NCI-H187 treated with DMSO at 0.1 percent for 48 hours (cell line): ENCODE results near the gene TENM4.
"Not testable (repeated sequence)": the region's sequence is repeated elsewhere in the genome, so short reads cannot be mapped to it uniquely, and the experiment has no call there.

Experiments used
- DNase-seq: peaks from one replicate; lab custom pipeline; 2025; lab: John Stamatoyannopoulos, UW

The TENM4 gene

DNA sequence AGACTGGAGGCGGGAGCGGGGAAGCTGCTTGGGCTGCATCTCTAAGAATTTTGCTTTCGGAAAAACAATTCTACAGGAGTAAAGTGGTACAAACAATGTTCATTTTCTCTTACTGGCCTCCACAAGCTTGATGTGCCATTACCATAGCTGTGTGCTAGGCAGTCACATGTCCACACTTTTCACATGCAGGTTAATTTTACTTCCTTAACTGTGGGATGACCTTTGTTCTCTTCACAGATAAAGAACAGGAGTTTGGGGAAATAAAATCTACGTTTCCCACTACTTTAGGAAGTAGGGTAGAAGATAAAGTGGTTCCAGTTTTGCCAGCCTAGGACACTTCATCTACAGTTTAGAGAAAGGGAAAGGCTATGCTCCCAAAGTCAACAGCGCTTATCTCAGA lies 539.0 kb downstream of the TENM4 start:
- no peak for DNase-seq

GRCh38 chr11:78898266-78898775 lies 542.5 kb downstream of the TENM4 start:
- DNase-seq = no peak

DNA sequence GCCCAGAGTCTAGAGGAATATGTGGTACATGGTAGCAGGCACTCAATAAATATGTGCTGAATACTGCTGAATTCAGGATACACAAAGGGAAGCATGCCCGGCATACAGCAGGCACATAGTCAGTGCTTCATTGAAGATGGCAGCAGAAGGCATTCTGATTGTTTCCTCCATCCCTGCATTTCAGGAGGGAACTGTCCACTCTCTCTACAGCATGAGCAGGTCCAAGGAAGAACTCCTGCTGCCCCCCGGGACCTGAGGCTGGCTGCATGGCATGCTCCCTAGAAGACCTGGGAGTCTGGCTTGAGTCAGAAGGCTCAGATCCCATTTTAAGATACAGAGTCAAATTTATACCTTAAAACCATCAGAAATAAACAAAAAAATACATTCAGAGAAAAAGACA lies 546.8 kb downstream of the TENM4 start:
- no peak for DNase-seq

- DNase-seq = no peak
These were observed 551.1 kb downstream of the TENM4 start for GRCh38 chr11:78889698-78890097.

DNA sequence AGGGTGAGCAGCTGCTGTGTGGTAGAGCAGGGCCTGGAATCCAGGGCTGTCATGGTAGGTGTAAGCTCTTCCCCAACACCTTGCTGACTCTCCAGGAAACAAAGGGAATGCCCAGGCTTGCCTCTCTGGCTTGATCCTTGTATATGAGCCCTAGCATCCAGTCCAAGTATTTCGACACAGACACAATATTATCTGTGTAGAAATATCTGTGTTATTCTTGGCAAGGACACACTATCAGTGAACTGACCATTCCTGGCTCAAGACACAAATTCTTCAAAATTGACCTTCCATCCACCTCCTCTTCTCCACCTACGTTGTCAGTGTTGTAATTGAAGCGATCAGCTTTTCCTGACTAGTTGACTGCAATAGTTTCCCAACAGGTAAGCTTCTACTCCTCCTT lies 554.2 kb downstream of the TENM4 start:
- no peak for DNase-seq

- DNase-seq = no peak
These were observed 556.1 kb downstream of the TENM4 start for GRCh38 chr11:78884761-78885160.

GRCh38 chr11:78883506-78883905 lies 557.3 kb downstream of the TENM4 start:
- DNase-seq = no peak

GRCh38 chr11:78879094-78879980 lies 561.5 kb downstream of the TENM4 start:
- DNase-seq = not testable (repeated sequence)

DNA sequence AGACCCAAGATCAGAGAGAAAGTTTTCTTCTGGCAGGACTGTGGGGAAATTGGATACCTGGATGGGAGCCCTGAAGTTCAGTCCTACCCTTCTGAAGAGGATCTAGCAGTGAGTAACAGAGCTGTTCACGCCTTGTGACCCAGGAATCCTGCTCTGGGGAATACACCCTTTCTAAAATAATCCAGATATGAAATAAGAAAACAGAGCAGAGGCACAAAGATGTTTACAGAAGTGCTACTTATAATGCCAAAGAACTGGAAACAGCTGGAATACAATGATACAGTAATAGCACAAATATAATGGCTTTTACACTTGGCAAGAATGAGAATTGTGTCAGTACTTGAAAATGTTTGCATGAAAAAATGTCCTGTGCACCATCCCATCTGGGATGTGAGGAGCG lies 562.2 kb downstream of the TENM4 start:
- no peak for DNase-seq

DNA sequence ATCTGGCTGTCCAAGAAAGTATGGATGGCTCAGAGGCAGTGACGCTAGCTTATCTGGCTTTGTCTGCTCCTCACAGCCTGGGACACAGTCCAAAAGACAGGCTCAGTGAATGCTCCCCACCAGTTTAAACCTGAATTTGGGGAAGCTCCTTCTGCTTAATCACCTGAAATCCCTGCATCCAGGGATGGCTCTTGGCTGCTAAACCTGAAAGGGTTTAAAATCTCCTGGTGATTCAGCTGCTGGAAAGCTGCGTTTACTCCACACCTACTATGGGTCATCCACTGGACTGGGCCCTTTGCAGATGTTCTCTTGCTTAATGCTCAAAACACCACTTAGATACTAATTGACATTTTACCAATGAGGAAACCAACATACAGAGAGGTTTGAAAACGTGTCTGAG lies 564.2 kb downstream of the TENM4 start:
- DNase-seq = no peak

DNA sequence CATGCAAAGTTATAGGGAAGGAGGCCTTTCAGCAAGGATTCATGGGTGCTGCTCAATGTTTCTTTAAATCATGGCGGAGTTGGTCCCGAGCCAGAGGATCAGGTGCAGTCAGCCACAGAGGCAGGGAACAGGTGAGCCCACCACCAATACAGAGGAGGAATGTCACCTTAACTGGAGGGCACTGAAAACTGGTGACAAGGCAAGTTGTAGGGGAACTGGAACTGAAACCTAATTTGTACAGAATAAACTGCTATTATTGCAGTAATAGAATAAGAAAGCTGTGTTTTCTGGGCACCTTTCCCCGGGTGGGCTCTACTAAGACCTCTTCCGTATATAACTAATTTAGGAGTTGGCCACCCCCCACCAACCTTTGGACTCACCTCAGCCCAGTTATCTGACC lies 570.2 kb downstream of the TENM4 start:
- no peak for DNase-seq

DNA sequence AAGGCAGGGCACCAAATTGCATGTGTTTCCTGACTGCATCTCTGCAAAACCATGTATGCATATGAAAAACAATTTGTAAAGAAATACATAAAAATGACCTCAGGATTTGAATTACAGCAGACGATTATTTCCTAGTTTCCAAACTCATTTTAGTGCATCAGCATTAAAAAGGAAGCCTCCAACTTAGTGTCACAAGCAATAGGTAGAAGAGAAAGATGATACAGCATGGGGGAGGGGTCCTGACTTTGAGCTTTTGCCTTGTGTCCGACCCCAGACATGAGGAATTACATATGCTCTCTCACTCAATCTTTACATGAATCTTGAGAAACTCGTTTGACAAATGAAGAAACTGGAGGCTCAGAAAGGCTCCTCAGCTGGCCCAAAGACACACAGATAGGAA lies 571.5 kb downstream of the TENM4 start:
- DNase-seq = no peak

GRCh38 chr11:78868563-78868962 lies 572.3 kb downstream of the TENM4 start:
- DNase-seq = no peak

- no peak for DNase-seq
These were observed 580.0 kb downstream of the TENM4 start for GRCh38 chr11:78860720-78861422.

- DNase-seq = no peak
These were observed 583.1 kb downstream of the TENM4 start for GRCh38 chr11:78857688-78858087.

DNA sequence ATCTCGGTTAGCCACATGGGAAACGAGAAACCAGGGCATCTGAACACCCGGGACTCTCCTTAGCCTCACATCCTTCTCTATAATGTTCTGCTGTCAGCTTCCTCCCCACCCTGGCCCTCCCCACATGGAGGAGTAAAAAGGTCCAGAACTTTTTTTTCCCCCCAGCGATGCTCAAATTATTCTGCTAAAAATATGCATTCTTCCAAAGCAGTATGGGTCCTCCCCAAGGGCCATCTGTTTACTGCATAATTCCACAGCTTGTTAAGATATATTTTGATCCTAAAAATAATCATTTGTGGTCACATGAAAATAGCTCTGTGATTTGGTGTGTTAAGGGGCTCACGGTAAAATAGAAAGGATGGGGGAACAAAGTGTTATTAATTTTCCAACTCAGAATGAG lies 584.6 kb downstream of the TENM4 start:
- no peak for DNase-seq

DNA sequence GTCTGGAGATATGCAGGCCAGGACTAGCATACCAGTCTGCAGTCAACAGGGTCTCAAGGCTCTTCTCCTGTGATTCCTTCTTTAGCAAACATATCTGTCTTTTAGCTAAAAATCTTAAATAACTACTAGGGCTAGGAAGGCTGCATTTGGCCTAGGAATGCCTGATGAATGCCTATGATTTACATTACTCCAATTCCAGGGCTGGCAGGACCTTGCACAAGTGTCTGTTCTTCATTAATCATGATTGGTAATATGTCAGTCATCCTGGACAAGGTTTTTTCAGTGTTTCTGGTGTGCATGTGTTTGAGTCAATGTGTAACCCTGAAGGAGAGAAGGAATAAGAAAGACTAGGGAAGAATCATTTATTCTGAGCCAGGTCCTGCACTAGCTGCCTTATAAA lies 585.7 kb downstream of the TENM4 start:
- no peak for DNase-seq

- no peak for DNase-seq
These were observed 587.3 kb downstream of the TENM4 start for GRCh38 chr11:78853521-78853920.

DNA sequence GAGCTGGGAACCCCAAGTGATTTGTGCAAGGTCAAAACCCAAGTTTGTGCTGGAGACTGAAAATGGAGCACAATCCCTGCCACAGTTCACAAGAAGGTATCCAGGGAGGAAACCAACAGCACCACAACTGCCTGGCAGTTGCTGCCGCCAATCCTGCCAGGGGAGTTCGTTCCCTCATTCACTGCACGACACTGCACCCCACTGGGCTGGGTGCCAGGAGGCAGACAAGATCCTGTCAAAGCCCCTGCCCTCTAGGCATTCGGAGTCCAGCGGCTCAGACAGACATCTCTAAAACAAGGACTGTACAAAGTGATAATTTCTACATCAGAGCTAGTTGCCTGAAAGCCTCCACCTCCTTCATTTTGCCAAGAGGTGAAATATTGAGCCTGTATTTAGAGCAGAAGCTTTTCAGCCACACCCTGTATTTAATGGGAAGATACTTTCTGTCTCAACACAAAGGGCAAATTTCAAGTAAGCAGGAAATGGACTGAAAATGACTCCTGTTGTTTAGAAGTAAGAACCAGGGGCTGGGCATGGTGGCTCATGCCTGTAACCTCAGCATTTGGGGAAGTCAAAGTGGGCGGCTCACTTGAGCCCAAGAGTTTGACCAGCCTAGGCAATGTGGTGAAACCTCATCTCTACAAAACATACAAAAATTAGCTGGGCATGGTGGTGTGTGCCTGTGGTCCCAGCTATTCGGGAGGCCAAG lies 588.8 kb downstream of the TENM4 start:
- DNase-seq = no peak

DNA sequence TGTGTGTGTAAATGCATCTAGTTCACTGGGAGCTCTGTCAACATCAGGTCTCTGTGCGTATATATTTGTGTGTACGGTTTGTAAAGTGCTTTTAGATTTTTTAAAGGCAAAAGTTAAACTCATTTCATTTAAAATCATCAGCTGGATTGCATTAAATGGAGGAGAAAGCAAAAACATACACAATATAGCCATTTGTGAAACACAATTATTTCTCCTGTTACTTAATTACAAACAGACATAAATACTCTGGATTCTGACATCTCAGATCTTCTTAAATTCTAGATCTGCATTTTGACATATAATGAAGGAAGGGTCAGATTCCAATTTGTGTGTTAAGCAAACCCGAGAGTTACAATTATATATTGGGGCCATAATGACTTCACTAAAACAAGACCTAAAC lies 590.8 kb downstream of the TENM4 start:
- no peak for DNase-seq

DNA sequence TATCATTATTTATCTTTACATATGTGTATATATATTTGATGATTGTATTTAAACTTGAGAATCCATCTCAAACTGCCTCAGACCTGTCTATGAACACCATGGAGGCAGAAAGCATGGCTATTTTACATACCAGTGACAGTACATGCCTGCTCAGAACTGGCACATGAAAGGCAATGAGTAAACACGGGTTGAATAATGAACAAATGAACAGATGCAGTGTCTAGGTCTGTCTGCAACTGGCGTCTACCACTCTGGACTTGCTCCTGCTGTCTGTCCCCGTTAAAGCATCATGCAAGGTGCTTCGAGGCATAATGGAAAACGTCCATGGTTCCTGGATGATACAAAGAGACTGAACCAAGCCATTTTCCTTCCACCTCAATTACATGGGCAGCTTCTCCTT lies 594.6 kb downstream of the TENM4 start:
- DNase-seq = no peak

DNA sequence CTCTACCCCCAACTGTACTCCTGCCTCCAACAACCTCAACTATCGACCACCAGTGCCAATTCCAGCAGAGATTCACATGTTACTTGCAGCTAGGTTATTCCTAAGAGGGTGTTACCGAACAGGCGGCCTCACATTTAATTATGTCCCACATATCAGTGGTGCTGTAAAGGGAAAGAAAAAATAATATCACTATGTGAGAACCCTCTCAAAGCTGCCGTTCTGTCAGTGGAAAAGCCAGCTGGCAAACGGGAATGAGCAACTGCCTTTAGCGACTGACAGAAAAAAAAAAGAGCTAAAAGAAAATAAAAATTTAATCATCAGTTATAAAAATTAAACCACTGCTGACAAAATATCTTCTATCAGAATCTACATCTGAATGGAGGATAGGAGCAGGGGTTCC lies 595.3 kb downstream of the TENM4 start:
- no peak for DNase-seq
